ENCODE measurements around the gene FDPS. TPM values are rescaled to one million over a fixed set of nuclear protein-coding genes. Genes with fewer than 3 reads are reported as not detected.

FDPS gene
- total RNA-seq, 1 experiment from 2014 or later: 148 TPM

GRCh38 chr1:155334962-155335361 is 26.3 kb downstream of the FDPS start:
- H3K36me3 ChIP-seq: peaks cover 35% of the 10 kb centered on the region

GRCh38 chr1:155339515-155340097 is 30.9 kb downstream of the FDPS start:
- H3K4me3 ChIP-seq: no peak overlapping the region
- no peaks in the 10 kb centered on the region for H3K27me3 ChIP-seq
- peaks cover 53% of the 10 kb centered on the region for H3K36me3 ChIP-seq
- no peaks in the 10 kb centered on the region for H3K9me3 ChIP-seq (replicated peaks)
- no peak for DNase-seq
- no peaks in the 10 kb centered on the region for H3K4me1 ChIP-seq
- no peak overlapping the region for H3K27ac ChIP-seq

More at GRCh38 chr1:155334962-155335361, 26.3 kb downstream of the FDPS start:
- Histone ChIP-seq H3K27me3 (no peaks in the 10 kb centered on the region), H3K4me1 (no peaks in the 10 kb centered on the region), H3K27ac (no peak overlapping the region), H3K4me3 (no peak overlapping the region), H3K9me3 (replicated peaks) (no peaks in the 10 kb centered on the region)
- DNase-seq: no peak

GRCh38 chr1:155342842-155343241 is 34.2 kb downstream of the FDPS start:
- Histone ChIP-seq H3K4me1 (no peaks in the 10 kb centered on the region), H3K9me3 (replicated peaks) (no peaks in the 10 kb centered on the region), H3K4me3 (no peak overlapping the region), H3K27me3 (no peaks in the 10 kb centered on the region), H3K27ac (no peak overlapping the region), H3K36me3 (peaks cover 62% of the 10 kb centered on the region)
- no peak for DNase-seq

GRCh38 chr1:155352631-155353030 is 44.0 kb downstream of the FDPS start:
- no peak for DNase-seq
- H3K9me3 ChIP-seq (replicated peaks): no peaks in the 10 kb centered on the region
- H3K27me3 ChIP-seq: no peaks in the 10 kb centered on the region
- H3K36me3 ChIP-seq: peaks cover 49% of the 10 kb centered on the region
- no peak overlapping the region for H3K27ac ChIP-seq
- H3K4me3 ChIP-seq: no peak overlapping the region
- H3K4me1 ChIP-seq: no peaks in the 10 kb centered on the region

GRCh38 chr1:155360051-155360450 is 51.4 kb downstream of the FDPS start:
- Histone ChIP-seq H3K9me3 (replicated peaks) (no peaks in the 10 kb centered on the region), H3K27me3 (no peaks in the 10 kb centered on the region), H3K4me1 (no peaks in the 10 kb centered on the region), H3K27ac (no peak overlapping the region), H3K36me3 (peaks cover 13% of the 10 kb centered on the region), H3K4me3 (no peak overlapping the region)
- no peak for DNase-seq

Other genes with a start within 250 kb of the FDPS start
- 15.3 and 17.8 TPM in 2 replicates for gene EFNA4, start 245.1 kb upstream of the FDPS start, total RNA-seq (2014; rRNA removed; shearing (Covaris generic))
- gene EFNA3, start 230.0 kb upstream of the FDPS start, total RNA-seq (2014; rRNA removed; shearing (Covaris generic)): 3.5 and 4.2 TPM in 2 replicates
- gene EFNA1, start 181.0 kb upstream of the FDPS start, total RNA-seq (2014; rRNA removed; shearing (Covaris generic)): 1.8 and 2.2 TPM in 2 replicates
- gene SLC50A1, start 173.0 kb upstream of the FDPS start, total RNA-seq (2014; rRNA removed; shearing (Covaris generic)): 12.9 and 14.8 TPM in 2 replicates
- gene DPM3, start 168.3 kb upstream of the FDPS start, total RNA-seq (2014; rRNA removed; shearing (Covaris generic)): 16.1 and 16.8 TPM in 2 replicates
- 84.2 and 90.9 TPM in 2 replicates for gene KRTCAP2, start 135.6 kb upstream of the FDPS start, total RNA-seq (2014; rRNA removed; shearing (Covaris generic))
- 0.79 and 1.0 TPM in 2 replicates for gene TRIM46, start 135.0 kb upstream of the FDPS start, total RNA-seq (2014; rRNA removed; shearing (Covaris generic))
- 4.1 and 4.5 TPM in 2 replicates for gene THBS3, start 101.0 kb upstream of the FDPS start, total RNA-seq (2014; rRNA removed; shearing (Covaris generic))
- gene MTX1, start 100.2 kb upstream of the FDPS start, total RNA-seq (2014; rRNA removed; shearing (Covaris generic)): 25.2 and 31.7 TPM in 2 replicates
- gene ENTREP3, start 53.4 kb upstream of the FDPS start, total RNA-seq (2014; rRNA removed; shearing (Covaris generic)): 12.1 and 12.7 TPM in 2 replicates
- gene SCAMP3, start 46.5 kb upstream of the FDPS start, total RNA-seq (2014; rRNA removed; shearing (Covaris generic)): 42.1 and 43.4 TPM in 2 replicates
- gene CLK2, start 35.4 kb upstream of the FDPS start, total RNA-seq (2014; rRNA removed; shearing (Covaris generic)): 29.7 and 43.1 TPM in 2 replicates
- gene HCN3, start 31.4 kb upstream of the FDPS start, total RNA-seq (2014; rRNA removed; shearing (Covaris generic)): 1.6 and 1.7 TPM in 2 replicates
- 0.04 TPM in 1 of 2 replicates, not detected in the other for gene PKLR, start 7.4 kb upstream of the FDPS start, total RNA-seq (2014; rRNA removed; shearing (Covaris generic))
- gene RUSC1, start 12.0 kb downstream of the FDPS start, total RNA-seq (2014; rRNA removed; shearing (Covaris generic)): 18.6 and 21.0 TPM in 2 replicates

Measured in SJCRH30 (cell line).